ELF-1 (cell line): ENCODE results near the gene STIM1.
"Not testable (repeated sequence)": the region's sequence is repeated elsewhere in the genome, so short reads cannot be mapped to it uniquely, and the experiment has no call there.

Experiments used
- DNase-seq: peaks from one replicate; pipeline ENCODE4 v3.0.0-alpha.2; 2016; ENCODE audit warnings: low read depth, low spot score

The STIM1 gene

GRCh38 chr11:3855808-3856491 is 486 bp downstream of the STIM1 start:
- peak; percentile 57 for DNase-seq

- no peak for DNase-seq
These were observed 1.5 kb downstream of the STIM1 start for GRCh38 chr11:3856856-3857553.

- DNase-seq = no peak
These were observed 2.2 kb downstream of the STIM1 start for GRCh38 chr11:3857628-3858027.

- no peak for DNase-seq
These were observed 4.0 kb downstream of the STIM1 start for GRCh38 chr11:3859373-3859881.

GRCh38 chr11:3860375-3860774 is 4.9 kb downstream of the STIM1 start:
- DNase-seq = no peak

- DNase-seq = not testable (repeated sequence)
These were observed 5.5 kb downstream of the STIM1 start for GRCh38 chr11:3860898-3861393.

- DNase-seq = no peak
These were observed 6.2 kb downstream of the STIM1 start for GRCh38 chr11:3861683-3862082.

GRCh38 chr11:3865388-3866193 is 10.1 kb downstream of the STIM1 start:
- DNase-seq = peak; percentile 23

- DNase-seq = peak; percentile 27
These were observed 10.7 kb downstream of the STIM1 start for GRCh38 chr11:3866206-3866605.

- no peak for DNase-seq
These were observed 11.4 kb downstream of the STIM1 start for GRCh38 chr11:3866836-3867208.

- DNase-seq = peak; percentile 65
These were observed 12.0 kb downstream of the STIM1 start for GRCh38 chr11:3867209-3868091.

- DNase-seq = no peak
These were observed 18.4 kb downstream of the STIM1 start for GRCh38 chr11:3873712-3874349.

- no peak for DNase-seq
These were observed 21.1 kb downstream of the STIM1 start for GRCh38 chr11:3876613-3877012.

- DNase-seq = peak; percentile 28
These were observed 22.1 kb downstream of the STIM1 start for GRCh38 chr11:3877364-3878257.

GRCh38 chr11:3878258-3878584 is 22.8 kb downstream of the STIM1 start:
- no peak for DNase-seq

- no peak for DNase-seq
These were observed 23.9 kb downstream of the STIM1 start for GRCh38 chr11:3879216-3879966.

- no peak for DNase-seq
These were observed 24.6 kb downstream of the STIM1 start for GRCh38 chr11:3879967-3880542.

GRCh38 chr11:3880724-3881123 is 25.3 kb downstream of the STIM1 start:
- no peak for DNase-seq

- no peak for DNase-seq
These were observed 27.2 kb downstream of the STIM1 start for GRCh38 chr11:3882655-3883054.
